Ureter (tissue), 1 donor: Measurements from ENCODE around the gene UST. TPM values are rescaled to one million over a fixed set of nuclear protein-coding genes. Genes with fewer than 3 reads are reported as not detected.

ENCODE experiments used
- DNase-seq: peaks from one replicate; pipeline ENCODE4 v3.0.0-alpha.2; 2020; ENCODE audit warnings: low spot score
- total RNA-seq: library from RNA; stranded (reverse); gene quantifications from one replicate; pipeline ENCODE4 v1.2.4, GENCODE V29; 2023
- donor health status: DM: yes; HTN: yes; CAD: no.

The UST gene, protein sequence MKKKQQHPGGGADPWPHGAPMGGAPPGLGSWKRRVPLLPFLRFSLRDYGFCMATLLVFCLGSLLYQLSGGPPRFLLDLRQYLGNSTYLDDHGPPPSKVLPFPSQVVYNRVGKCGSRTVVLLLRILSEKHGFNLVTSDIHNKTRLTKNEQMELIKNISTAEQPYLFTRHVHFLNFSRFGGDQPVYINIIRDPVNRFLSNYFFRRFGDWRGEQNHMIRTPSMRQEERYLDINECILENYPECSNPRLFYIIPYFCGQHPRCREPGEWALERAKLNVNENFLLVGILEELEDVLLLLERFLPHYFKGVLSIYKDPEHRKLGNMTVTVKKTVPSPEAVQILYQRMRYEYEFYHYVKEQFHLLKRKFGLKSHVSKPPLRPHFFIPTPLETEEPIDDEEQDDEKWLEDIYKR
- total RNA-seq = 30.9 TPM

DNA sequence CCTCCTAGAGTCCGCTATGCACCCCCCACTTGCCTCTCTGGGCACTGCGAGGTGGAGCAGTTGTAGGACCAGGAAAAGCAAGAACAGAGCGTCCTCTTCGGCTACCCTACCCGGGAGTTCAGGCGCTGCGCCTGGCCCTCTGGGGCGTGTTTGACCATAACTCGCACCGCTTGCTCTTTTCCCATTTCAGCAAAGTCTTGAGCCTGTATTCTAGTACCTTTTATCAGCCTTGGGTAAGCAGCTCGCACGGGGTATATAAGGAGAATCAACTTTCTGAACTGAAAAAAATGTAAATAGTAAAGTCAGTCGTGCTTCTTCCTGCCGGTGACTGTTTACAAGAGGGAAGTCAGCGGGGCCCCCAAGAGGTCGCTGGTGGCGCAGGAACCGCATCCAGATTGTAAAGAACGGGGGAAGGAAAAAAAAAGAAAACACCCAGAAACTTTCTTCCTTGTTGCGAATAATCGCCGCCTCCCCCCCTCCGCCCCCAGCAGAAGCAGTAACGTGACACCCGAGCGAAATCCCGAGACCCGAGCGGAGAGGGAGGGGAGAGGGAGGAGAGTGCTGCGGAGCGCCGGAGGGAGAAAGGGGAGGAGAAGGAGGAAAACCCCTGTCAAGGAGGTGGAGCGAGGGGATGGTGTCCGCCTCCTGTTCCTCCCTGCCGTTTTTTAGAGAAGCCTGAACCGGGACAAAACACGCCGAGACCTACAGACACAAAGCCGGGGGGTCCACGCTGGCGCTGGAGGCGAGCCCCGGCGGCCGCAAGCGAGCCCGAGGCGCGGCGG is at the start of gene UST:
Gene UST, plus strand, starts transcription at position 668 of the 782 bp plus-strand sequence. CDS start 401 bp downstream, outside the sequence.
- peak; percentile 93 for DNase-seq

DNA sequence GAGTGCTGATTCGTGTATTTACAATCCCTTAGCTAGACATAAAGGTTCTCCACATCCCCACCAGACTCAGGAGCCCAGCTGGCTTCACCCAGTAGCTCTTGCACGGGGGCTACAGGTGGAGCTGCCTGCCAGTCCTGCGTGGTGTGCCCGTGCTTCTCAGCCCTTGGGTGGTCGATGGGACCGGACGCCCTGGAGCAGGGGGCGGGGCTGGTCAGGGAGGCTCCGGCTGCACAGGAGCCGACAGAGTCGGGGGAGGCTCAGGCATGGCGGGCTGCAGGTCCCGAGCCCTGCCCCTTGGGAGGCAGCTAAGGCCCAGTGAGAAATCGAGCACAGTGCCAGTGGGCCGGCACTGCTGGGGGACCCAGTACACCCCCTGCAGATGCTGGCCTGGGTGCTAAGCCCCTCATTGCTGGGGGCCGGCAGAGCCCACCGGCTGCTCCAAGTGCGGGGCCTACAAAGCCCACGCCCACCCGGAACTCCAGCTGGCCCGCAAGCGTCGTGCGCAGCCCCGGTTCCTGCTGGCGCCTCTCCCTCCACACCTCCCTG is 48.9 kb upstream of the UST start:
- no peak for DNase-seq

DNA sequence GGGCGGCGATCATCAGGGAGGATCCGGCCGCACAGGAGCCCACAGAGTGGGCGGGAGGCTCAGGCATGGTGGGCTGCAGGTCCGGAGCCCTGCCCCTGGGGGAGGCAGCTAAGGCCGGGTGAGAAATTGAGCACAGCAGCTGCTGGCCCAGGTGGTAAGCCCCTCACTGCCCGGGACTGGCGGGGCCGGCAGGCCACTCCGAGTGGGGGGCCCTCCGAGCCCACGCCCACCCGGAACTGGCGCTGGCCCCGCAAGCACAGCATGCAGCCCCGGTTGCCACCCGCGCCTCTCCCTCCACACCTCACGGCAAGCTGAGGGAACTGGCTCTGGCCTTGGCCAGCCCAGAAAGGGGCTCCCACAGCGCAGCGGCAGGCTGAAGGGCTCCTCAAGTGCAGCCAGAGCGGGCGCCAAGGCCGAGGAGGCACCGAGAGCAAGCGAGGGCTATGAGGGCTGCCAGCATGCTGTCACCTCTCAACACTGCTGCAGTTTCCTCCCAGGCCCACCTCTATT is 48.1 kb upstream of the UST start:
- DNase-seq = no peak

DNA sequence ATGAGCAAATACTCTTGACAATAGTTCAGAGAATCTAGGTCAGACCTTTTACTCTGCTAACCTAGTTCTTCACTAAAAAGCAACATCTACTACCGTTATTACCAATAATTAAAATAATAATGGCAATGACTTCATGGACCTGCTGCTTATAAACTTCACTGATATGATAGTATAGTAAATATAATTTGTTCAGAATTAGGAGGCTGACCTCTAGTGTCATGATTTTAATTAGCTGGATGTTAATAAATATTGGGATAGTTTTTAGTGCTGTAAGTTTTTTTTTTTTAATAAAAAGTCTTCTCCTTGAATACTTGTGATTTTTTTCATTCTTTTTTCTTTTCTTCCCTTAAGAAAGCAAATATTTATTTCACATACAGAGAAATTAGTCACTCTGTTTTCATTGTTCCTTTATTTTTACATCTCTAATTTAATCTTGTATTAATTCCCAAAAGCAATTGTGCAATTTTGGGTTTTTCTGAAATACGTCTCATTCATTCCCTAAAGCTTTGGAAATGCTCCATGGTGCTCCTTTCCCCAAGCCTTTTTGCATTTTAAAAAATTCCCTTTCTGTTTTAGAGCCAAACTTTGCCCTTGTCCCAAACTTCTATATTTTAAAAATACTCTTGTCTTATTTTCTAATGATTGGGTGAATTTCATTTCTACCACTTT is 46.6 kb upstream of the UST start:
- no peak for DNase-seq

DNA sequence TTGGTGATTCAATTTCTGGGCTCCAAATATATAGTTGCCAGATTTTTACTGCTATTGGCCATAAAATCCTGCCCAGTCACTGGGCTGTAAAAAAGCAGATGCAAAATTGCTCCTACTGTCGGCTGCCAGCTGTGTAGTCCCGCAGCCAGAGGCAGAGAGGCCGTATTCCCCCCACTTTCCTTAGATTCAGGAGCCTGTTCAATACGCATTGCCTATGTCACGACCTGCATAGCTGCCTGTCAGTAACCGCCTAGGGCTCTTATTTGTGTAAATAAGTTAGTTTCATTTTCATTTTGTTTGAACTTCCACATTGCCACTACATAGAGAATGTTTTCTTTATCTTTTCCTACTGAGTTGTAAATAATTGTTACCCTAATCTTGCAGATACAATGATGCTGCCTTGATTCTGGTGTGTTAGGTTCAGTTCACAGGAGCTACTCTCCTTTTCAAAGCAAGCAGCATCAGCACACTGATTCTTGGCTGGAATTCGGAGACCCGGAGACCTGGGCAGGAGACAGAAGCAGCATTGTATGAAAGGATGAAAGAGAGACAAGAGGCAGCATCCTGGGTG is 46.0 kb upstream of the UST start:
- no peak for DNase-seq

DNA sequence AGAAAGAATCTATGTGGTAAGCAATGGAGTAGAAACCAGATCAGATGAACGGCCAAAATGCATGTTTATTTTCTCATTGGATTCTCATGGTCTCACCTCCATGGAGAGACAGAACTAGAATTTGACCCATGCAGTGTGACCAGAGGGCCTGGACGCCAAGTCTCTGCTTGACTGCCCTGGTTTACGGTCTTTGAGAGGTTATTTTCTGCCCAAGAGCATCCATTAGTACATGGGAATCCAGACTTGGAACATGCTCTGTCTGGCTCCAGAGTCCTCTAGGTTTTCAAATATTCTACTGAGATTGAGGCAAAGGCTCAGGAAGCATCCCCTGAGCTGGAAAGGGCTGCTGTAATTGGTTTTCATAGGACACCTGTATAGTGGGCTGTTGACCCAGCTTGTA is 45.5 kb upstream of the UST start:
- no peak for DNase-seq

DNA sequence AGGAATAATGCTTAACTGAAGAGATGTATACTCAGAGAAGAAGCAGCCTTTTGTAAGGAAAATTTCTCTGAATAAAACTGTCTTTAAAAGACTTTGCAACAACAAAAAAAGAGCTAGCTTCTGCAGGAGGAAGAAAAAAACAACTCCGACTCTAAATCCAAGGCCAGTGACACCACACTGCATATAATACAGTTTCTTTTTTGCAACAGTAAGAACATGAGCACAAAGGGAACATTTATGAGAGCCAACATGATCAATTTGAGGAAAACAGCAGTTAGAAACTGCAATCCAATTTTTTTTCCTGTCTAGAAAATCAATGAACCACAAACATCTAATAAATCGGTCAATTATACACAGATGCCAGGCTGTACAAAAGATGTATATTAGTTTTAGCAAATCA is 42.9 kb upstream of the UST start:
- no peak for DNase-seq

DNA sequence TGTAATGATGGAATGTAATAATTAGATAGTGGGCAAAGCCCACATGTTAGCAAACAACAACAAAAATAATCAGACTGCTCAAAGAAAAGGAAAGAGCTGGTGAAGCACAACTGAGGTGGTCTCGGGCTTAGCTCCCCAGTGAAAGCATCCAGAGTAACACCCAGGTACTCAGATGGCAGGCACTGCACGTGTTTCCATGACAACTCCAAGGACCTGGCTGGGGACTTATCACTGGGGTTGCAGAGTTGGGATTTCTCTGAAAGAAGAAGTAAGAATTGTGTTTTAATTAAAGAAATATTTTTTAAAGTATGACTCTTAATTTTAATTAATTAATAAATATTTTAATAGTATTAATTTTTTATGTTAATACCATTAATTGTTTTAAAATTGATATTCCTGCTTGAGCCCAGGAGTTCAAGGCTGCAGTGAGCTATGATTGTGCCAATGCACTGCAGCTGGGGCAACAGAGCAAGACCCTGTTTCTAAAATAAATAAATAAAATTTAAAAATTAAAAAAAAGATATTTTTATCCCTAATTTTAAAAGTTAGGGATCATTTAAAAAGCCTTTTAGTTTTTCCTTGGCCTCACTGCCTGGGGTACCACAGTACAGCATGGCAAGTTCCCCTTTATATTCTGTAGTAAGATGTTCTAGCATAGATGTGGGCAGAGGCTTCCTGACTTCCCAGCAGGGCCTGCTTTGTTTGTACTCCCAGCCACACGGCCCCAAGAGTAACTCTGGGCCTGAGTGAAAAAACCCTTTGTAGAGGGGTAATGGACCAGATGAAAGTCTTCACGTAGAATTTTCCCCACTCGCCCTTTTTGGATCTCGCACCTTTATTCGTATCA is 42.2 kb upstream of the UST start:
- no peak for DNase-seq

DNA sequence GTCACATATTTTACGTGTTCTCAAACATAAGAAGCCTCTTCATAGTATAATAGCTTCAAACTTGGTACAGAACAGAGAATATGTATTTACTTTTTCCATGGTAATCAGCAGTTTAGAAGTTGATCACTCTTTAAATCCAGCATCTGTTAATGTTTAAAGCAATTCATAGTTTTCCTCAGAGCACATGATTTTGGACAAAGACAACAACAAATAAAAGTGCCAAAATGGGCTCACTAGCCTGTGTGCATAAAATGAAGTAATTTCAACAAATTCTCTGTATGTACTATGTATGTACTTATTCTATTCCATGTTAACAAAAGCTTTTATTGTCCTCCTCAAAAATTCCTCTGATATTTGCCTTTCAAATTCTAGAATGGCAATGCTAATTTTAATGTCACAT is 38.1 kb upstream of the UST start:
- no peak for DNase-seq

DNA sequence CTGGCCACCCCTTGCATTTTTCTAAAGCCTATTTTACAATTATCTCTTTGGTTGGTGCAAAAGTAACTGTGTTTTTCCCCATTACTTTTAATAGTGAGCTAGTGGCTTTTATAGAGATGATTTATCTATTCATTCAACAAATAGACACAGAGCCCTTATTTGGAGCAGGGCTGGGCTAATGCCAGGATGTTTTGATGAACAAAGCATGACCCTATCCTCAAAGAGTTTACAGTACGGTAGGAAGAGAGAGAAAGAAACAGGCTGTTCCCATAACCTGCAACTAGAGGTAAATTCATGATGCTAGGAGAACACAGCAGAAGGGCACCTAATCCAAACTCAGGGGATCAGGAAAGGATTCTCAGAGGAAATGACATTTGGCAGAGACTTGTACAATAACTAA is 37.3 kb upstream of the UST start:
- DNase-seq = no peak

DNA sequence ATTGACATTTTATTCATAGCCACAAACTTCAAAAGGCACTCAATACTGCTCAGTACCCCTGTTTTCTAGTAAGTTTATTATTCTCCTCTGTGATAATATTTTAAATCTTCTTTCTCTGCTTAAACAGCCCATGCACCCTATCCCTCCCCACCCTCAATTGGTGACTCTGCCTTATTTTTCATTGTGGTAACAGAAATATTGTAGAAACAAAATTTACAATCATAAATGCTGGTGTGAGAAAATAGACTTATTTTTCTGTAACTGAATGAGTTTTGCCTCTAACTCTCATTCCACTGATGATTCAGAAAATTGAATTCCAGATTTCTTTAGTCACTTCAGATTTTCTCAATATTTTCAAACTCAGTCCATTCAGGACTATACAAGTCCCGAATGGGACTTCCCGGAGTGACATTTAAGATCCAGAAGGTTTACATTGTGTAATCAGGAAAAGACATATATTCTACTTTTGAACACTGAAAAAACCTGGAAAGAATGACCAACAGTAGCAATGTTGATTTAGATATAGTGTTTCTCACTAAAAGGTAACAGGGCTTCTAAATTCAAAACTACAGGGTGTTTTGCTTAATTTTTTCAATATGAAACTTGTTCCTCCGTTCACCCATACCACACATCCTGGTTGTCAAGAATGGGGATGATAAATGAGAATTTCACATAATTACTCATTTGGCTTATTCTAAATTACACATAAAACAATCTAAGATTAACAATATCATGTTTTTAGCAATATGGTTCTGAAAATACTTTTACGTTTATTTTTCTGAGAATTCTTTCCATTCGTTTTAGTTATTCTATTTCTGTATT is 34.8 kb upstream of the UST start:
- DNase-seq = no peak

DNA sequence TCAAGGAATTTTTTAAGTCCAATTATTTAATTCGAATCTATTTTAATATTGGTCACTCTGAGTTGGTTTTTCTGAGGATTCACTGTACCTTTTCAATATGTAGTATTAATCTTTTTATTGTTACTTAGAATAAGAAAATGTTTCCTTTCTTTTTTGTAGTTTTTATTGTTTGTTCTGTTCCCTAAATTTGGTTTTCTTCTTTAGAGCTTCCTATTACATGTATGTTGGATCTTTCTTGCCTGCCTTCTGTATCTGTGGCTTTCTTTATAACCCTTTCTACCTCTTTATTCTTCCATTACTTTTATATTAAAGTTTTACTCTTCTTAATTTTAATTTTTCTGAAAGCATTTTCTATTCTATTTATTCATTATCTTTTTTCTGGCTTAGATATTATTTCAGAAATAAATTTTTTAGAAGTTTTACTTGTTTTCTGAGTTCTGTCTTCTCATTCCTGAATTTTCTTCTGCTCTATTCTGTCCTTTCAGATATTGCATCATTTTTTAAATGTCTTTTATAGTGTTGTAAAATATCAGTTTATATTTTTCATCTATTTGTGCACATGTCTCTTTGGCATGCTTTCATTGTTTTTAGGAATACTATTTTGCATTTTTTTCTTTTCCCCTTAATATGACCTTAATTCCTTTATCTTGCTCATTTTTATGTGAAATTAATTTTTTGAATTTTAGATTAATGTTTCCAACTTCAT is 33.6 kb upstream of the UST start:
- DNase-seq = no peak

DNA sequence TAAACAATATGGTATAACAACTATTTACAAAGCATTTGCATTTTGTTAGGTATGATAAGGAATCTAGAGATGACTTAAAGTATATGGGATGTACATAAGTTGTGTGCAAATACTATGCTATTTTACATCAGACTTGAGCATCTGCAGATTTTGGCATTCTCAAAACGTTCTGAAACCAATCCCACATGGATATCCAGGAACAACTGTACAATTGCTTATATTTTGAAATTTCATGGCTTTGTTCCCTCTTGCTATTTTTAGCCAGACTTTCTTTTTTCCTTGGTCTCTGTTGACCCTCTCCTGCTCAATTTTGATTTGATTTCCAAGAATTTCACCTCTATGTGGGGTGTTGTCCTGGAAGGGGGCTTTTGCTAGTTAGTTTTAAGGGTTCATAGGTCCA is 32.9 kb upstream of the UST start:
- DNase-seq = no peak

DNA sequence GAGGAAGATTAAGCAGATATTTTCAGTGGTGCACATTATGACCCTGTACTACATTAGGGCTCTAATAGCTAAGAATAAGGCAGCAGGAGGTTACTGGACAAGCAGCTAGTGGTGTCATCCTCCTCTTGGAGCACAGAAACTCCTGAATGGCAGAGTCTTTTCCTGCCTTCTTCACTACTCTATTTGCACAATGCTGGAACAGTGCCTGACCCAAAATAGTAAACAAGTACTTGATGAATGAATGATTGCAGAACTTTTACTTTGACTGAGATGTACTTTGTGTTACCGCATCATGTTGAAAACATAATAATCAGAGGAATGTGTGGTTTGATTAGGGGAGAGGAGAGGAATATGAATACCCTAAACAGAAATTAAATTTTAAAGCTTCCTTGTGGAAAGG is 30.0 kb upstream of the UST start:
- no peak for DNase-seq

DNA sequence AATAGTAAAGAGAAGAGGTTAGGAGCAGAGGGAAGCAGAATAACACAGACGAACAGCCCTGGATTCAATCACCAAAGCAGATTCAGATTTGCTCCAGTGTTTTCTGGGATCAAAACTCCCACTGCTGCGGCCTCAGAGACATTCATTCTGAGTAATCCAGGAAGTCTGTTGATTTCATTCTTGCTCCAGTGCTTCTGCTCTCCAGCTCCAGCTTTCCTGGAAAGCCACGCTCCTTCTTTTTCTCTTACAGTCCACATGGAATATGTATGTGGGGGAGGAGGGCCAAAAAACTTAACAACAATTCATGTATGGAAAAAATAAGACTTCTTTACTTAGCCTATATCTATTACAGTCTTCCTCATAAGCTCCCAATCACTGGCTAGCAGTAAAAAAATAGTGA is 26.4 kb upstream of the UST start:
- DNase-seq = no peak

DNA sequence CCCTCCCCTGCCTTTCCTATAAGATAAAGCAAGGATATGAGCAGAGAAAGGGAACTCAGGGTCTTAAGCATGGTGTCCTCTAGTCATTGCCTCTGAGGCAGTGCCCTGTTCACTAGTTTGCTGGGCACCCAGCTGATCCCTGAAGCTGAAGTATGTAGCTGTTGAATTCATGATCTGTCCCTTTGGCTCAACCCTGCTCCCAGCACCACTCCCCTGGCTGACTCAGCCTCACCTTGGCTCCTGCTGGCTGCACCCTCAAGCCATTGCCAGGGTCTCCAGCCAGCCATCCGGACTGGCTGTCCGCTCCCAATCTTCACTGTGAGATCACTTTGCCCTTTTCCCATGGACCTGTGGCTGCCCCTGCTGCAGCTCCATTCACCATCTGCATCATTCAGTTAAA is 25.9 kb upstream of the UST start:
- DNase-seq = no peak

DNA sequence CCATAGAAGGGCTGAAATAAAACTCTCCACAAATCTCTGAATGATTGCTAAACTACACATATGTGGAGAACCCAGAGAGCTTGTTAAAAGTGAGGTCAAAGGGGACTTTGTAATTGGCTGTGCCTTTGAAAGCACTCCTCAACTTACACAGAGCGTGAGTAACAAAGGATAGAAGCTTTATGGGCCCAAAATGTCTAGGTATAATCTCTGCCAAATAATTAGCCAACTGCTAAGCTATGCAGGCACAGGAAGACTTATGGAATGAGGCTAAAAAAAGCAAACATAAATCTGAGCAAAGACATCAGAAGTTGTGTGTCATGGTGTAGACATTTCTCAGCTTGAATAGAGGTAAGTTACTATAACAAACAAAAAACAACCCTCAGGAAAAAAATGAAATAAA is 23.3 kb upstream of the UST start:
- DNase-seq = no peak

DNA sequence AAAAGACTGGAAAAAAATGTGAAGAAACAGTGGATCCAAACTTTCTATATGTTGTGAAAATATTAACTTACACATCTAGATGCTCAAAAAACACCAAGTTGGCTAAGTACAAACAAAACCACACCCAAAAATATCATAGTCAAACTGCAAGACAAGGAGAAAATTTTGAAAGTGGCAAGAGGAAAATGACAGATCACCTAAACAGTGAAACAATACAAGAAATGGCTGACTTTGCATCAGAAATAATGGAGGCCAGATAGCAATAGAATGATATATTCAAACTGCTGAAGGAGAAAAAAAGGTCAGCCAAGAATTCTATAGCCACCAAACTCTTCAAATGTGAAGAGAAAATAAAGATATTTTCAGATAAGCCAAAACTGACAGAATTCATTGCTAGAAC is 22.4 kb upstream of the UST start:
- no peak for DNase-seq

DNA sequence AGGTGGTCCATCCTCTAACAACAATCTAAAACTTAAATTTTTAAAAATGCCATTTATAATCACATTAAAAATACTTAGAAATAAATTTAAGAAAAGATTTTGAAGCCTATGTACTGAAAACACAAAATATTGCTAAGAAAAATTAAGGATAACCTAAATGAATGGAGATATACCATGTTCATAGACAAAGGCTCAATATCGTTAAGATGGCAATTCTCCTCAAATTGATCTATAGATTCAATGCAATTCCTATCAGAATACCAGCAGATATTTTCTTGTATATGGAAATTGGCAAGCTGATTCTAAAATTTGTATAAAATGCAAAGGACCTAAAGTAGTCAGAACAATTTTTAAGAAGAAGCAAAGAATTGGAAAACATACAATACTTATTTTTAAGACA is 19.7 kb upstream of the UST start:
- no peak for DNase-seq
